Measurements from ENCODE around the gene RNF114. TPM values are rescaled to one million over a fixed set of nuclear protein-coding genes. Genes with fewer than 3 reads are reported as not detected.
"Not testable (repeated sequence)": the region's sequence is repeated elsewhere in the genome, so short reads cannot be mapped to it uniquely, and the experiment has no call there.

RNF114 gene
- total and polyA plus RNA-seq, 4 donors: 37.6 to 69.7 (median 60.0) TPM

GRCh38 chr20:49951151-49951550, 15.0 kb downstream of the RNF114 start:
- H3K9me3 ChIP-seq (ENCODE audit: control insufficient read depth in 4 of 4, insufficient read depth in 3 of 4, low read length in 3 of 4): no peaks in the 10 kb centered on the region
- H3K4me1 ChIP-seq (ENCODE audit: control insufficient read depth in 5 of 5, insufficient read depth in 5 of 5, low read length in 5 of 5): no peaks in the 10 kb centered on the region
- no peaks in the 10 kb centered on the region for H3K27me3 ChIP-seq (ENCODE audit: control insufficient read depth in 3 of 3, insufficient read depth in 3 of 3, low read length in 2 of 3)
- WGBS, 2 donors: 92 to 95% methylated on average over 4 of the region's 4 CpGs
- no peak overlapping the region for H3K27ac ChIP-seq (ENCODE audit: low read depth in 1 of 2, low read length in 1 of 2)
- no peak for DNase-seq
- no peak for TF ChIP-seq CTCF (IDR thresholded peaks at IDR 0.05; ENCODE audit: control extremely low read depth, extremely low read depth)
- H3K36me3 ChIP-seq (ENCODE audit: control insufficient read depth in 4 of 4, insufficient read depth in 4 of 4, low read length in 4 of 4): peaks cover 30 to 57% (median 39%) of the 10 kb centered on the region in 4 donors
- no peak for ATAC-seq (ENCODE audit: insufficient read depth, low FRiP score)
- no peak overlapping the region for H3K4me3 ChIP-seq
- H3K9ac ChIP-seq (ENCODE audit: insufficient read depth in 1 of 2, low read length in 2 of 2): no peak overlapping the region

GRCh38 chr20:49955167-49955566, 19.0 kb downstream of the RNF114 start:
- Histone ChIP-seq H3K4me3 (no peak overlapping the region), H3K4me1 (ENCODE audit: control insufficient read depth in 5 of 5, insufficient read depth in 5 of 5, low read length in 5 of 5) (peaks cover 0 to 1% (median 0%) of the 10 kb centered on the region in 5 donors), H3K27me3 (ENCODE audit: control insufficient read depth in 3 of 3, insufficient read depth in 3 of 3, low read length in 2 of 3) (no peaks in the 10 kb centered on the region), H3K9me3 (ENCODE audit: control insufficient read depth in 4 of 4, insufficient read depth in 3 of 4, low read length in 3 of 4) (no peaks in the 10 kb centered on the region), H3K9ac (ENCODE audit: insufficient read depth in 1 of 2, low read length in 2 of 2) (no peak overlapping the region), H3K27ac (ENCODE audit: low read depth in 1 of 2, low read length in 1 of 2) (no peak overlapping the region), H3K36me3 (ENCODE audit: control insufficient read depth in 4 of 4, insufficient read depth in 4 of 4, low read length in 4 of 4) (peaks cover 17 to 59% (median 23%) of the 10 kb centered on the region in 4 donors)
- ATAC-seq (ENCODE audit: insufficient read depth, low FRiP score): no peak
- 98 to 99% methylated on average over 3 of the region's 3 CpGs for WGBS, 2 donors
- TF ChIP-seq CTCF (IDR thresholded peaks at IDR 0.05; ENCODE audit: control extremely low read depth, extremely low read depth): no peak
- DNase-seq: no peak

DNA sequence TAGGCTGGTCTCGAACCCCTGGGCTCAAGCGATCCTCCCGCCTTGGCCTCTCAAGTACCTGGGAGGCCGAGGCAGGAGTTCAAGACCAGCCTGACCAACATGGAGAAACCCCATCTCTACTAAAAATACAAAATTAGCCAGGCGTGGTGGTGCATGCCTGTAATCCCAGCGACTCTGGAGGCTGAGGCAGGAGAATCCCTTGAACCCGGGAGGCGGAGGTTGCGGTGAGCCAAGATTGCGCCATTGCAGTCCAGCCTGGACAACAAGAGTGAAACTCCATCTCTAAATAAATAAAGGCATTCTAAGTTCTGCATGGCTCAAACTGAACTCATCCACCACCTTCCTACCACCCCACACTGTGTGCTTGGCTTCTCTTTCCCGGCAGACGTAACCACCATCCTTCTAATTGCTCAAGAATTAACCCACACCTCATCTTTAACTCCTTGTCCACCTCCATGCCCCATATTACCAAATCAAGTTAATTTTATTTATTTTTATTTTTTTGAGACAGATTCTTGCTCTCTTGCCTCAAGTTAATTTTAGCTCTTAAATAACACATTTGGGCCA, 19.7 kb downstream of the RNF114 start:
- H3K9ac ChIP-seq (ENCODE audit: insufficient read depth in 1 of 2, low read length in 2 of 2); H3K4me3 ChIP-seq; ATAC-seq (ENCODE audit: insufficient read depth, low FRiP score); H3K4me1 ChIP-seq (ENCODE audit: control insufficient read depth in 5 of 5, insufficient read depth in 5 of 5, low read length in 5 of 5); DNase-seq; H3K9me3 ChIP-seq (ENCODE audit: control insufficient read depth in 4 of 4, insufficient read depth in 3 of 4, low read length in 3 of 4); H3K27me3 ChIP-seq (ENCODE audit: control insufficient read depth in 3 of 3, insufficient read depth in 3 of 3, low read length in 2 of 3); H3K27ac ChIP-seq (ENCODE audit: low read depth in 1 of 2, low read length in 1 of 2): not testable (repeated sequence)
- H3K36me3 ChIP-seq (ENCODE audit: control insufficient read depth in 4 of 4, insufficient read depth in 4 of 4, low read length in 4 of 4): peaks cover 14 to 53% (median 19%) of the 10 kb centered on the region in 4 donors
- WGBS, 2 donors: 77 to 90% methylated on average over 12 of the region's 12 CpGs

DNA sequence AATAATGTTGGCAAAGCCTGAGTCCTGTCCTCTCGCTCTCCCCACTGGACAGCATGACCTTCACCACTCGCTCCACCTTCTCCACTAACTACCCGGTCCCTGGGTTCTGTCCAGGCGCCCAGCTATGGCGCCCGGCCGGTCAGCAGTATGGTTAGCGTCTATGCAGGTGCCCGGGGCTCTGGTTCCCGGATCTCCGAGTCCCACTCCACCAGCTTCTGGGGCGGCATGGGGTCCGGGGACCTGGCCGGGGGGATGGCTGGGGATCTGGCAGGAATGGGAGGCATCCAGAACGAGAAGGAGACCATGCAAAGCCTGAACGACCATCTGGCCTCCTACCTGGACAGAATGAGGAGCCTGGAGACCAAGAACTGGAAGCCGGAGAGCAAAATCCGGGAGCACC, 20.5 kb downstream of the RNF114 start:
- Histone ChIP-seq H3K27me3 (ENCODE audit: control insufficient read depth in 3 of 3, insufficient read depth in 3 of 3, low read length in 2 of 3) (no peaks in the 10 kb centered on the region), H3K27ac (ENCODE audit: low read depth in 1 of 2, low read length in 1 of 2) (no peak overlapping the region), H3K9me3 (ENCODE audit: control insufficient read depth in 4 of 4, insufficient read depth in 3 of 4, low read length in 3 of 4) (no peaks in the 10 kb centered on the region), H3K4me3 (no peak overlapping the region), H3K4me1 (ENCODE audit: control insufficient read depth in 5 of 5, insufficient read depth in 5 of 5, low read length in 5 of 5) (peaks cover 0 to 1% (median 0%) of the 10 kb centered on the region in 5 donors), H3K9ac (ENCODE audit: insufficient read depth in 1 of 2, low read length in 2 of 2) (no peak overlapping the region), H3K36me3 (ENCODE audit: control insufficient read depth in 4 of 4, insufficient read depth in 4 of 4, low read length in 4 of 4) (peaks cover 14 to 51% (median 16%) of the 10 kb centered on the region in 4 donors)
- 95 to 97% methylated on average over 18 of the region's 18 CpGs for WGBS, 2 donors
- ATAC-seq (ENCODE audit: insufficient read depth, low FRiP score) (no peak), DNase-seq (no peak)
- TF ChIP-seq CTCF (IDR thresholded peaks at IDR 0.05; ENCODE audit: control extremely low read depth, extremely low read depth): no peak

DNA sequence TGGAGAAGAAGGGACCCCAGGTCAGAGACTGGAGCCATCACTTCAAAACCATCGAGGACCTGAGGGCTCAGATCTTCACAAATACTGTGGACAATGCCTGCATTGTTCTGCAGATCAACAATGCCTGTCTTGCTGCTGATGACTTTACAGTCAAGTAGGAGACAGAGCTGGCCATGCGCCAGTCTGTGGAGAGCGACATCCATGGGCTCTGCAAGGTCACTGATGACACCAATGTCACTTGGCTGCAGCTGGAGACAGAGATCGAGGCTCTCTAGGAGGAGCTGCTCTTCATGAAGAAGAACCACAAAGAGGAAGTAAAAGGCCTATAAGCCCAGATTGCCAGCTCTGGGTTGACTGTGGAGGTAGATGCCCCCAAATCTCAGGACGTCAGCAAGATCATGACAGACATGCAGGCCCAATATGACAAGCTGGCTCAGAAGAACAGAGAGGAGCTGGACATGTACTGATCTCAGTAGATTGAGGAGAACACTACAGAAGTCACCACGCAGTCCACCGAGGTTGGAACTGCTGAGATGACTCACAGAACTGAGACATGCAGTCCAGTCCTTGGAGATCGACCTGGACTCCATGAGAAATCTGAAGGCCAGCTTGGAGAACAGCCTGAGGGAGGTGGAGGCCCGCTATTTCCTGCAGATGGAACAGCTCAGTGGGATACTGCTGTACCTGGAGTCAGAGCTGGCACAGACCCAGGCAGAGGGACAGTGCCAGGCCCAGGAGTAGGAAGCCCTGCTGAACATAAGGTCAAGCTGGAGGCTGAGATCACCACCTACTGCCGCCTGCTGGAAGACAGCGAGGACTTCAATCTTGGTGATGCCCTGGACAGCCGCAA, 21.1 kb downstream of the RNF114 start:
- not testable (repeated sequence) for ATAC-seq (ENCODE audit: insufficient read depth, low FRiP score); H3K4me1 ChIP-seq (ENCODE audit: control insufficient read depth in 5 of 5, insufficient read depth in 5 of 5, low read length in 5 of 5); H3K9ac ChIP-seq (ENCODE audit: insufficient read depth in 1 of 2, low read length in 2 of 2); DNase-seq; H3K27me3 ChIP-seq (ENCODE audit: control insufficient read depth in 3 of 3, insufficient read depth in 3 of 3, low read length in 2 of 3); H3K4me3 ChIP-seq; H3K9me3 ChIP-seq (ENCODE audit: control insufficient read depth in 4 of 4, insufficient read depth in 3 of 4, low read length in 3 of 4); H3K27ac ChIP-seq (ENCODE audit: low read depth in 1 of 2, low read length in 1 of 2)
- peaks cover 7 to 44% (median 11%) of the 10 kb centered on the region in 4 donors for H3K36me3 ChIP-seq (ENCODE audit: control insufficient read depth in 4 of 4, insufficient read depth in 4 of 4, low read length in 4 of 4)
- 75 to 87% methylated on average over 12 of the region's 12 CpGs for WGBS, 2 donors
